ENCODE data around the gene TRIB2.
A peak's percentile ranks its signal among the peaks of the same experiment; 100 is the strongest.

TRIB2 gene

GRCh38 chr2:12700989-12701388, 15.7 kb upstream of the TRIB2 start:
- DNase-seq (ENCODE audit: low read depth): peak; percentile 75

GRCh38 chr2:12701786-12702167, 15.0 kb upstream of the TRIB2 start:
- no peak for DNase-seq (ENCODE audit: low read depth)

GRCh38 chr2:12702168-12703121, 14.3 kb upstream of the TRIB2 start:
- peak; percentile 92 for DNase-seq (ENCODE audit: low read depth)

- DNase-seq (ENCODE audit: low read depth): peak; percentile 51
These were observed 12.4 kb upstream of the TRIB2 start for GRCh38 chr2:12704378-12704777.

GRCh38 chr2:12705230-12705629, 11.5 kb upstream of the TRIB2 start:
- DNase-seq (ENCODE audit: low read depth): peak; percentile 42

GRCh38 chr2:12705742-12706141, 11.0 kb upstream of the TRIB2 start:
- no peak for DNase-seq (ENCODE audit: low read depth)

GRCh38 chr2:12708508-12709206, 8.1 kb upstream of the TRIB2 start:
- DNase-seq (ENCODE audit: low read depth): no peak

DNA sequence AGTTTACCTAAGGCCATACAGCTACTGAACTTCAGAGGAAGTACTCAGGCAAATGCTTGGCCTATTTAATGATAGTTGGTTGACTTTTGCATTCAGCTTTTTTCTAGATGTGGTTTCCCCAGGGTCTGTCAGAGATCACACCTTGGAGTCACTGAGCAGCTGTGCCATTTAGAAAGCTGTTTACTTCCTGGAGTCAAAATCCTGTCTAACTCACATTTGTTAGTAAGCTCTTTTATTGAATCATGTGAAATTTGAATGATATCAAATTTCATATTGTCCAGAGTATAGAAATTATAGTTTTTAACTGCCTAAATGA, 7.6 kb upstream of the TRIB2 start:
- DNase-seq (ENCODE audit: low read depth): no peak

DNA sequence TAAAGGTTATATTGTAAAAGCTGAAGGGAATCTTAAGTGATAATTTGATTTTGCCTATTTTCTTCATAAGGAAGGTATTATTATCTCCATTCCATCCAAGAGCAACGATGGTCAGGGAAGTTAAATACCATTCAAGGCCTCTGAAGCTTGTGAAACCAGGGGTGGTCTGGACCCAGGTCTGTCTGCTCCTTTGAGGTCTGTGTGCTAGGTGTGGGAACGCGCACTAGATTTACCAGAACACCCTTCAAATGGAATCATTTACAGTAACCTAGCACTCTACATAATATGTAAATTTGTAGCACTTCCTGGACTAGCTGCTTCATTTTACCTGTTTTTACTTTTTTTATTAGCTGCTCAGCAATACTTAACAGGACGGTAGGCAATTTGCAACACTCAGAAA, 6.4 kb upstream of the TRIB2 start:
- no peak for DNase-seq (ENCODE audit: low read depth)

- no peak for DNase-seq (ENCODE audit: low read depth)
These were observed 5.4 kb upstream of the TRIB2 start for GRCh38 chr2:12711339-12711738.

DNA sequence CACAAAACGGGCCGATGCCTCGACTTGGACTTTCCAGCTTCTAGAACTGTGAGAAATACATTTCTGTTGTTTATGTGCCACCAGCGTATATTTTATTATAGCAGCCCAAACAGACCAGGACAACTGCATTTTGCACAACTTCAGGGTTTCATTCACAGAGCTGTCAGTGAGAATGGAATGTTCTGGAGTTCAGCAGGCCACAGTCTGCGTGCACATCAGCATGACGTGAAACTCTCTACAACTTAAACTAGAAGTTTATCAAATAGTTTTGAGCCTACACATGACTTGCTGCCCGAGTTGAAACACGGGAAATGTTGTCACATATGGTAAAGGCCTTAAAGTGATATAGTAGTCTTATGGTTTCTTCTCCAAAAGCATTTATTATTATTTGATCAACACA, 3.9 kb upstream of the TRIB2 start:
- DNase-seq (ENCODE audit: low read depth): peak; percentile 94

DNA sequence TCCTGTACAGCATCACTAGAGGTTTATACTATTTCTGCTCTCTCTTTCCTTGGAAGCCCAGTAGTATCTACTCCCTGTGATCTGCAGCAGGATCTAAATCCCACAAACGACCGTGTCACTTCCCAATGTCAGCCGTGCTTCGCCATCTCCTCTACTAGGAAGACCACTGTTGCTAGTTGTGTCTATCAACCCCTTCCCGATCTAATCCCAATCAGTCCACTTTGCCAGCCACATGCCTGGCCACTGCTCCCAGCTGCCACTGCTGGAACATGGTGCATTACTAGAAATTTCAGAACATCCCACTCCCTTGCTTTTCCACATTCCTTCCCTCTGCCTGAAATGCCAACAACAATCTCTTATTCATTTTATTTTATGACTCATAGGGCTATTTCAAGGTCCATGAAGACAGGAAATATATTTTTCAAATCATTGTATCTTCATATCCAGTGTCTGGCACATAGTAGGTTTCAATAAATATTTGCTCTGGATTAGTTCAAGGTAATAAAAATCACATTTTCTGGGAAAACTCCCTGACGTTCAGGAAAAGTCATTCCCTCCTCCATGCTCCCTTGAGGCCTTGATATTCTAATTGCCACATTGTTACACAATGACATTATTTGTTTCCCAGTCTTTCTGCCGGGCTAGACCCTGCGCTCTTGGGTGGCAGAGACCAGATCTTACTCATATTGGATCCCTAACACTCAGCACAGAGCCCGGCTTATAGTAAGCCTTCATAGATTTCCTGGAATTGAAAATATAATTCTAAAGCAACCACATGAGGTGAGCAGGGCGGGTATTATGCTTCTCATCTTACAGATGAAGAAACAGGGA, 2.1 kb upstream of the TRIB2 start:
- DNase-seq (ENCODE audit: low read depth): peak; percentile 68

- DNase-seq (ENCODE audit: low read depth): no peak
These were observed 1.3 kb upstream of the TRIB2 start for GRCh38 chr2:12715258-12716031.

DNA sequence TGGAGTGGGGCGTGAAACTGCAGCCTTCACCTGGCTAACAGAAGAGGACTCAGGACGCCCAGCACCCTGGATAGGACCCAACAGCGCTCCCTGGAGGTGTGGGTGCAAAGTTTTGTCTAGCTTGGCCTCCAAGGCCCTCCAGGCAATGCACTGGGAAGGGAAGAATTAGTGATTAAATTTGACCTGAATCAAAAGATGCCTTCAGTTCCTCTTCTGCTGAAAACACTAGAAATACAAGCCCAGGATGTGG, 779 bp upstream of the TRIB2 start:
- peak; percentile 79 for DNase-seq (ENCODE audit: low read depth)

- peak; percentile 70 for DNase-seq (ENCODE audit: low read depth)
These were observed 667 bp downstream of the TRIB2 start for GRCh38 chr2:12717191-12718014.

DNA sequence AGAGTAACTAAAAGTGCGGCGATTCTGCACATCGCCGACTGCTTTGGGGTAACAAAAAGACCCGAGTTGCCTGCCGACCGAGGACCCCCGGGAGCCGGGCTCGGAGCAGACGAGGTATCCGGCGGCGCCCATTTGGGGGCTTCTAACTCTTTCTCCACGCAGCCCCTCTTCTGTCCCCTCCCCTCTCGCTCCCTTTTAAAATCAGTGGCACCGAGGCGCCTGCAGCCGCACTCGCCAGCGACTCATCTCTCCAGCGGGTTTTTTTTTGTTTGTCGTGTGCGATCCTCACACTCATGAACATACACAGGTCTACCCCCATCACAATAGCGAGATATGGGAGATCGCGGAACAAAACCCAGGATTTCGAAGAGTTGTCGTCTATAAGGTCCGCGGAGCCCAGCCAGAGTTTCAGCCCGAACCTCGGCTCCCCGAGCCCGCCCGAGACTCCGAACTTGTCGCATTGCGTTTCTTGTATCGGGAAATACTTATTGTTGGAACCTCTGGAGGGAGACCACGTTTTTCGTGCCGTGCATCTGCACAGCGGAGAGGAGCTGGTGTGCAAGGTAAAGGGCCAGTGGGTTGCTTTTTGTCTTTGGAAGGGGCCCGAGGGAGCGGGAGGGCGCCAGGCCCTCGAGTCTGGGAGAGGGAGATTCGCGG, 1.4 kb downstream of the TRIB2 start:
- no peak for DNase-seq (ENCODE audit: low read depth)

GRCh38 chr2:12718711-12719399, 2.1 kb downstream of the TRIB2 start:
- no peak for DNase-seq (ENCODE audit: low read depth)

DNA sequence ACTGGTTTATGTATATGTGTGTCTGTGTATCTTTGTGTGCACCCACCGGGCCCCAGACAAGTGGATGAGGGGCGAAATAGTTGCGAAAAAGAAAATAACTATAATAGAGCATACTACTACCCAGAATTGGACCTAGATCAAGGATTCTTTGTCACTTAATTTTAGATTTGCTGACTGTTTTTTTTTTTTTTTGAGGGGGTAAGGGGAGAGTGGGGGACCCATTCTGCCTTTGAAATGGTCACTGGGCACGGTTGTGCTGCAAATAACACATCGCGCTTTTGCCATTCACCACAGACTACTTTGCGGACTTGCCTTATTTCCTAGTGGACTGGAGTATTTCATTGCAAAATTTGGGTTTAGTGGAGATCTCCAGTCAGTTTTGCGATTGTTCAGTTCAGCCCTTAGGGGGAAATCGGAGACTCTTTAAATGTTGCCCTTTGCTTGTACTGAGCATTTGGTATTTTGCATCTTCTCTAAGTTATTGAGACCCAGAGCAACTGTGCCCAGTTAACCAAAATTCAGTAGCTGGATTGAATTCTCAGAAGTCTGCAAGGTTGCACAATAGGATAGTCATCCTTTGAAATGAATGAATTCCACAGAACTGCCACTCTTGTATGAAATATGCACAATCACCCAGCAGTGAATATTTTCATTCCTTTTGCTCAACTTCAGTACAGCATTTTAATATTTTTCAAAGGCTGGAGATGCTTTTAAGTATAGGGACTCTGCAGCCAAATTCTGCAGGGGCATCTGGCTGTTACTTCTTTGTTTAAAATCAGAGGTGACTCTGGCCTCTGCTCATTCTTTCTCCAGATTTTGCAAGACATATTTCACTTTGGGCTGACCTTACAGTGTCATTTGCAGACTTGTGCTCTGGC, 2.9 kb downstream of the TRIB2 start:
- DNase-seq (ENCODE audit: low read depth): peak; percentile 83

GRCh38 chr2:12720278-12720620, 3.5 kb downstream of the TRIB2 start:
- no peak for DNase-seq (ENCODE audit: low read depth)

Measured in amniotic epithelial cell (primary cell).